Lower leg skin (tissue), 3 donors: Measurements from ENCODE around the gene MRAS.

Source experiments
- CTCF ChIP-seq, 3 donors: fragments of 450-650 bp; IDR thresholded peaks; one replicate each; pipeline ENCODE4 v1.5.1; 2016; ENCODE audit warnings: antibody characterized with exemption in 3 of 3, mild to moderate bottlenecking in 3 of 3, moderate library complexity in 2 of 3
- POLR2A ChIP-seq, 2 donors: fragments of 450-650 bp; IDR thresholded peaks; one replicate each; pipeline ENCODE4 v1.6.1; 2016 to 2017; ENCODE audit warnings: antibody characterized with exemption in 2 of 2, mild to moderate bottlenecking in 1 of 2, moderate library complexity in 1 of 2

GRCh38 chr3:138406606-138407005 is 58.2 kb downstream of the MRAS start:
- no peak for TF ChIP-seq POLR2A (IDR thresholded peaks at IDR 0.05)
- TF ChIP-seq CTCF (IDR thresholded peaks at IDR 0.05) = no peak
